SK-N-SH (cell line): ENCODE data around the gene DNMT3A. TPM values are rescaled to one million over a fixed set of nuclear protein-coding genes. Genes with fewer than 3 reads are reported as not detected.

ENCODE experiments used
- CTCF ChIA-PET: fragments of 300-600, 350-600 bp; formaldehyde crosslinking; extraction: SDS; loops from one replicate; lab custom pipeline; 2021; lab: Yijun Ruan, JAX
- POLR2A ChIA-PET: fragments of 350-600 bp; sonication (Branson Sonifier 250); formaldehyde crosslinking; extraction: SDS; loops from one replicate; lab custom pipeline; 2020; ENCODE audit warnings: antibody characterized with exemption, inconsistent platforms; lab: Yijun Ruan, JAX
- DNase-seq: peaks from one replicate; pipeline ENCODE4 v3.0.0; 2012
- H2AFZ ChIP-seq: fragments of 200-600 bp; sonication (generic); 2 replicates; pipeline ENCODE4 v1.8.1; 2016; ENCODE audit warnings: antibody characterized with exemption, mild to moderate bottlenecking, low read depth
- H3F3A ChIP-seq: fragments of 200-600 bp; sonication (generic); replicated peaks from 2 replicates; pipeline ENCODE3; 2016; ENCODE audit warnings: antibody characterized with exemption, mild to moderate bottlenecking; ENCODE audit not compliant: insufficient read depth
- H3K27ac ChIP-seq, 2 experiments: fragments of 200-500 bp in 1 of 2; fragments of 200-600 bp in 1 of 2; sonication (Bioruptor generic) in 1 of 2; sonication (generic), shearing (Covaris generic) in 1 of 2; 2 replicates each; pipeline versions ENCODE4 v1.5.1 to v1.6.1; 2014 to 2016; ENCODE audit warnings: low read depth in 2 of 2, inconsistent platforms in 1 of 2, low read length in 1 of 2, mild to moderate bottlenecking in 1 of 2, mixed read lengths in 1 of 2
- H3K27me3 ChIP-seq: fragments of 200-600 bp; sonication (generic), shearing (Covaris generic); 2 replicates; pipeline ENCODE4 v1.6.1; 2016; ENCODE audit warnings: mixed run types; ENCODE audit not compliant: insufficient read depth
- H3K36me3 ChIP-seq, 2 experiments: fragments of 200-500 bp in 1 of 2; fragments of 200-600 bp in 1 of 2; sonication (Bioruptor generic) in 1 of 2; sonication (generic) in 1 of 2; replicated peaks in 1 of 2; 2 replicates each; pipeline versions ENCODE3 to v1.5.1; 2014 to 2016; ENCODE audit warnings: low read length in 1 of 2, mild to moderate bottlenecking in 1 of 2; ENCODE audit not compliant: insufficient read depth in 2 of 2, control insufficient read depth in 1 of 2
- H3K4me1 ChIP-seq, 2 experiments: fragments of 200-500 bp in 1 of 2; fragments of 200-600 bp in 1 of 2; sonication (Bioruptor generic) in 1 of 2; sonication (generic), shearing (Covaris generic) in 1 of 2; 2 replicates each; pipeline versions ENCODE4 v1.5.1 to v1.6.1; 2014 to 2016; ENCODE audit warnings: low read depth in 1 of 2, low read length in 1 of 2, mixed run types in 1 of 2; ENCODE audit not compliant: insufficient read depth in 2 of 2, control insufficient read depth in 1 of 2
- H3K4me2 ChIP-seq: fragments of 200-600 bp; sonication (generic), shearing (Covaris generic); 2 replicates; pipeline ENCODE4 v1.6.1; 2017; ENCODE audit warnings: mixed run types
- H3K4me3 ChIP-seq, 2 experiments: fragments of 200-500 bp in 1 of 2; fragments of 200-600 bp in 1 of 2; sonication (Bioruptor generic) in 1 of 2; sonication (generic), shearing (Covaris generic) in 1 of 2; 2 replicates each; pipeline versions ENCODE4 v1.5.1 to v1.8.1; 2014 to 2016; ENCODE audit warnings: low read depth in 2 of 2, inconsistent platforms in 1 of 2, low read length in 1 of 2, mild to moderate bottlenecking in 1 of 2, mixed read lengths in 1 of 2, moderate library complexity in 1 of 2
- H3K79me2 ChIP-seq: fragments of 200-600 bp; sonication (generic); 2 replicates; pipeline ENCODE4 v1.8.1; 2017; ENCODE audit warnings: mild to moderate bottlenecking; ENCODE audit not compliant: insufficient read depth
- H3K9ac ChIP-seq: fragments of 200-600 bp; sonication (generic); 2 replicates; pipeline ENCODE4 v1.6.1; 2017; ENCODE audit warnings: mixed run types
- H3K9me2 ChIP-seq: fragments of 200-600 bp; sonication (generic); 2 replicates; pipeline ENCODE4 v1.6.1; 2017; ENCODE audit warnings: mixed run types
- H3K9me3 ChIP-seq: fragments of 200-600 bp; sonication (generic); 2 replicates; pipeline ENCODE4 v1.6.1; 2017; ENCODE audit warnings: mixed run types, mild to moderate bottlenecking, moderate library complexity
- H4K20me1 ChIP-seq: fragments of 200-600 bp; sonication (generic); 2 replicates; pipeline ENCODE4 v1.6.1; 2017; ENCODE audit warnings: mild to moderate bottlenecking, mixed run types; ENCODE audit not compliant: insufficient read depth
- CHD2 ChIP-seq: fragments of 150-350 bp; IDR thresholded peaks from 2 replicates; pipeline ENCODE4 v1.6.1; 2018; ENCODE audit warnings: low read length; ENCODE audit not compliant: partially characterized antibody
- CTCF ChIP-seq: fragments of 200-600 bp; sonication (generic); IDR thresholded peaks from 2 replicates; pipeline ENCODE4 v1.6.1; 2017; ENCODE audit warnings: antibody characterized with exemption, mild to moderate bottlenecking, moderate library complexity
- ELF1 ChIP-seq: IDR thresholded peaks from 2 replicates; pipeline ENCODE4 v1.4.0; 2012
- EP300 ChIP-seq, 2 experiments: IDR thresholded peaks; 2 replicates each; pipeline versions ENCODE4 v1.4.0 to v1.6.1; 2012; ENCODE audit warnings: borderline replicate concordance in 1 of 2, low read depth in 1 of 2, low read length in 1 of 2
- EZH2phosphoT487 ChIP-seq: fragments of 200-600 bp; sonication (generic); IDR thresholded peaks from 2 replicates; pipeline ENCODE4 v1.6.1; 2017; ENCODE audit warnings: low read depth, mixed run types, mild to moderate bottlenecking, antibody characterized with exemption, moderate library complexity, borderline replicate concordance
- FOSL2 ChIP-seq: IDR thresholded peaks from 2 replicates; pipeline ENCODE4 v1.4.0; 2012; ENCODE audit warnings: low read depth, mild to moderate bottlenecking, moderate library complexity, borderline replicate concordance
- FOXM1 ChIP-seq: IDR thresholded peaks from 2 replicates; pipeline ENCODE4 v1.4.0; 2012; ENCODE audit warnings: low read depth, mild to moderate bottlenecking
- GABPA ChIP-seq: IDR thresholded peaks from 2 replicates; pipeline ENCODE4 v1.4.0; 2012; ENCODE audit warnings: low read depth, mild to moderate bottlenecking
- JUND ChIP-seq: IDR thresholded peaks from 2 replicates; pipeline ENCODE4 v1.4.0; 2012
- MEF2A ChIP-seq: IDR thresholded peaks from 2 replicates; pipeline ENCODE4 v1.4.0; 2012; ENCODE audit warnings: low read depth, borderline replicate concordance
- MXI1 ChIP-seq: IDR thresholded peaks from 2 replicates; pipeline ENCODE4 v1.6.1; 2012; ENCODE audit warnings: mild to moderate bottlenecking, low read depth, low read length, improper control_type of control experiment
- NFIC ChIP-seq: IDR thresholded peaks from 2 replicates; pipeline ENCODE4 v1.4.0; 2012; ENCODE audit warnings: borderline replicate concordance
- RAD21 ChIP-seq: IDR thresholded peaks from 2 replicates; pipeline ENCODE4 v1.6.1; 2012; ENCODE audit warnings: mild to moderate bottlenecking, low read length
- RCOR1 ChIP-seq: fragments of 150-350 bp; IDR thresholded peaks from 2 replicates; pipeline ENCODE4 v1.6.1; 2017; ENCODE audit warnings: antibody characterized with exemption, low read length
- REST ChIP-seq: IDR thresholded peaks from 2 replicates; pipeline ENCODE4 v1.6.1; 2012; ENCODE audit warnings: mild to moderate bottlenecking, low read depth, low read length, moderate library complexity
- RFX5 ChIP-seq: IDR thresholded peaks from 2 replicates; pipeline ENCODE4 v1.6.1; 2012; ENCODE audit warnings: mild to moderate bottlenecking, improper control_type of control experiment, low read length
- RXRA ChIP-seq: IDR thresholded peaks from 2 replicates; pipeline ENCODE4 v1.4.0; 2012; ENCODE audit warnings: low read depth, mild to moderate bottlenecking, borderline replicate concordance
- TCF12 ChIP-seq: IDR thresholded peaks from 2 replicates; pipeline ENCODE4 v1.4.0; 2012
- TEAD4 ChIP-seq: IDR thresholded peaks from 2 replicates; pipeline ENCODE4 v1.4.0; 2012; ENCODE audit warnings: mild to moderate bottlenecking, borderline replicate concordance; ENCODE audit not compliant: insufficient read depth
- USF2 ChIP-seq: fragments of 150-350 bp; IDR thresholded peaks from 2 replicates; pipeline ENCODE4 v1.6.1; 2017; ENCODE audit warnings: antibody characterized with exemption, low read length, low read depth, borderline replicate concordance
- WGBS: methylation state at CpG from one replicate; pipeline ENCODE4 v1.1.6; 2017; ENCODE audit warnings: low lambda C conversion rate; 5-methylcytosine and 5-hydroxymethylcytosine counted together
- polyA plus RNA-seq, 3 experiments: library from polyadenylated mRNA; depleted of rRNA; stranded (reverse); fragments of >200 nt; gene quantifications; 2 replicates each; pipeline ENCODE4 v1.2.3, GENCODE V29; 2012
- TF ChIP-seq, protein P1 (sequence below): IDR thresholded peaks from 2 replicates; pipeline ENCODE4 v1.4.0; 2012; ENCODE audit warnings: low read depth
- TF ChIP-seq, protein P2 (sequence below): IDR thresholded peaks from 2 replicates; pipeline ENCODE4 v1.4.0; 2012; ENCODE audit warnings: low read depth, borderline replicate concordance

DNMT3A gene
- polyA plus RNA-seq, 1 of the 3 experiments (the other 2 are of a cell fraction), result 5.6 TPM

DNA sequence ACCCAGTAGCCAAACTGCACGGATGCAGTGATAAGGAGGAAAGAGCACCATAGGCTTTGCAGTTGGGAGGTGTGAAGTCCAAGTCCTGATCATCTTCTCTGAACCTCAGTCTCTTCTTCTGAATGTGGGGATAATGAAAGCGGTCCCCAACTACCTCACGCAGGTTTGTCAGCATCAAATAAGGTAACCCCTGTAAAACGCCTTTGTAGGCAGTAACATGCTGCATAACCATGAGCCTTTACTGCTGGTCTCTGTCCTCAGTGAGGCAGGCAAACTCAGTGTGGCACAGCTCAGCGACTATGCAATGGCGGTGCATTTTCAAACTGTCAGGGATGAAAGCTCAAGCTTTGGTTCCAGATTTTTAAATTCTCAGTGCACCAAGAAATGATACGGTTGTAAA, 46.1 kb downstream of the DNMT3A start (continued):
- no peak for TF ChIP-seq FOSL2

DNA sequence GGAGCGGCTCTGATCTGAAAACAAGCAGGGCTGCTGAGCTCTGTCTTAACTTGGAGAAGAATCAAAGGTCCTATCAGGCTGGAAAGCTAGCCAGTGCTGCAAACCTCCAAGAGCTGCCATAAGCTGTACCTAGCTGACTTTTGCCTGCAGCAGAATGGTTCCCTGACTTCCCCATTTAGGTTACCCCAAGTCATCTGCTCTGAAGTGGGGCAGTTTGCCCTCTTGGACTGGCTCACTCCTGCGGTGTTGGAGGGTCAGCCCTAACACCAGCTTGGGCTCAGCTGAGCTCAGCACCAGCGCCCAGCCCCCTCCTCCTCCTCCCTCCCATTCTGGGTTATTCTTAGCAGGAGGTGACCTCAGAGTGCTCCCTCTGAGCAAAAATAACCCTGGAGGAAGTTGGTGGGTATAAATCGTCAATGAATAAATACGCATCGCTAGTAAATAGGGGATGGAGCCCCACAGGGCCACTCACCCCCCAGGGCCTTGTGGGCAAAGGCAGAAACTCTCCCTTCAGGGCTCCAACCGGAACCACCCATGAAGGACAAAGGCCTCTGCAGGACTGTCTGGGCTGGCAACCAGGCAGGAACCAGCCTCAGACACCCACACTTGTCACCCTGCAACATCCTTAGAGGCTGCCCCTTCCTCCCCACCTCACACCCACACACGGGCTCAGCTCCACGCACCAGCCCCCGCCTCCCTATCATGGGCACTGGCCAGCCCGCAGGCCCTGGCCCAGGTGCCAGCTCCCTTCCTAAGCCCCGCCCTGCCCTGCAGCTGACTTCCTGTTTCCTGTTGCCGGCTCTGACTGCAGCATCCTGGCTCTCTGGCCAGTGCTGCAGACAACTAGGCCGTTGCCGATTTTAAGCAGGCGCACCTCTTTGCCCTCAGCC, 46.9 kb downstream of the DNMT3A start:
- peaks cover 0 to 8% of the 10 kb centered on the region in 2 experiments for H3K36me3 ChIP-seq
- peak overlapping the region; percentile 18; the same call in 1 of the 2 replicates for H3K4me2 ChIP-seq
- H3K27ac ChIP-seq, result peak overlapping the region; percentile 4 to 94; a peak in 3 of 4 replicates
- H3K9me3 ChIP-seq, result no peaks in the 10 kb centered on the region
- H3K79me2 ChIP-seq, result no peaks in the 10 kb centered on the region
- H3K4me1 ChIP-seq, result peaks cover 38 to 69% of the 10 kb centered on the region in 2 experiments; a peak in 3 of 4 replicates
- ChIA-PET CTCF (interaction anchor here (0.8 to 1.6 kb wide), 10 partner anchors 11 to 884 kb away, joined by 3 to 8 read pairs (median 4); partner anchors contain the start of gene DNMT3A), POLR2A (interaction anchor here (0.7 to 2.1 kb wide), 11 partner anchors 10 to 66 kb away, joined by 3 to 9 read pairs (median 3); no protein-coding TSS in a partner anchor)
- 59% methylated on average over 14 of the region's 16 CpGs for WGBS
- H3K9me2 ChIP-seq, result no peaks in the 10 kb centered on the region
- peak overlapping the region; percentile 69; the same call in 1 of the 2 replicates for H2AFZ ChIP-seq
- no peaks in the 10 kb centered on the region for H3F3A ChIP-seq
- H3K9ac ChIP-seq, result no peak overlapping the region
- DNase-seq, result peak; percentile 95
- no peaks in the 10 kb centered on the region for H3K27me3 ChIP-seq
- no peaks in the 10 kb centered on the region for H4K20me1 ChIP-seq
- H3K4me3 ChIP-seq, result no peak overlapping the region
- TF ChIP-seq EP300 (IDR thresholded peaks at IDR 0.05; ENCODE audit: borderline replicate concordance in 1 of 2, low read depth in 1 of 2, low read length in 1 of 2) (peak in 1 of 2 experiments; percentile 52; a peak in 1 of 4 replicates), FOXM1 (no peak), RXRA (no peak), EZH2phosphoT487 (no peak), RFX5 (0 out of 2 replicates have a peak, but pooled peaks have one; percentile 22), CTCF (no peak), GABPA (peak; percentile 83), USF2 (no peak; the same call in 1 of the 2 replicates), ELF1 (peak; percentile 73), MXI1 (no peak), JUND (no peak), NFIC (no peak), RCOR1 (peak; percentile 46; the same call in 1 of the 2 replicates), REST (no peak), TEAD4 (no peak), RAD21 (no peak), TCF12 (no peak), MEF2A (no peak), CHD2 (peak; percentile 59), FOSL2 (no peak)
- TF ChIP-seq, protein P1, sequence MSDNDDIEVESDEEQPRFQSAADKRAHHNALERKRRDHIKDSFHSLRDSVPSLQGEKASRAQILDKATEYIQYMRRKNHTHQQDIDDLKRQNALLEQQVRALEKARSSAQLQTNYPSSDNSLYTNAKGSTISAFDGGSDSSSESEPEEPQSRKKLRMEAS, result no peak
- TF ChIP-seq, protein P2, sequence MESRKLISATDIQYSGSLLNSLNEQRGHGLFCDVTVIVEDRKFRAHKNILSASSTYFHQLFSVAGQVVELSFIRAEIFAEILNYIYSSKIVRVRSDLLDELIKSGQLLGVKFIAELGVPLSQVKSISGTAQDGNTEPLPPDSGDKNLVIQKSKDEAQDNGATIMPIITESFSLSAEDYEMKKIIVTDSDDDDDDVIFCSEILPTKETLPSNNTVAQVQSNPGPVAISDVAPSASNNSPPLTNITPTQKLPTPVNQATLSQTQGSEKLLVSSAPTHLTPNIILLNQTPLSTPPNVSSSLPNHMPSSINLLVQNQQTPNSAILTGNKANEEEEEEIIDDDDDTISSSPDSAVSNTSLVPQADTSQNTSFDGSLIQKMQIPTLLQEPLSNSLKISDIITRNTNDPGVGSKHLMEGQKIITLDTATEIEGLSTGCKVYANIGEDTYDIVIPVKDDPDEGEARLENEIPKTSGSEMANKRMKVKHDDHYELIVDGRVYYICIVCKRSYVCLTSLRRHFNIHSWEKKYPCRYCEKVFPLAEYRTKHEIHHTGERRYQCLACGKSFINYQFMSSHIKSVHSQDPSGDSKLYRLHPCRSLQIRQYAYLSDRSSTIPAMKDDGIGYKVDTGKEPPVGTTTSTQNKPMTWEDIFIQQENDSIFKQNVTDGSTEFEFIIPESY, result no peak
